Adrenal gland (tissue), 12 donors: ENCODE data around the gene ANGPT4. TPM values are rescaled to one million over a fixed set of nuclear protein-coding genes. Genes with fewer than 3 reads are reported as not detected.

ENCODE experiments used
- DNase-seq, 7 donors: peaks; one replicate each; pipeline ENCODE4 v3.0.0-alpha.2; 2019 to 2020
- H3K27ac ChIP-seq, 5 donors: fragments of 200-600 bp; sonication (generic) in 4 of 5; 1 replicate in 3 of 5; 2 replicates in 2 of 5; pipeline versions ENCODE4 v1.5.1 to v1.8.0; 2016 to 2020; ENCODE audit warnings: mild to moderate bottlenecking in 1 of 5
- H3K27me3 ChIP-seq: fragments of 200-600 bp; 2 replicates; pipeline ENCODE4 v1.8.0; 2021
- H3K36me3 ChIP-seq, 2 donors: fragments of 200-600 bp; replicated peaks in 1 of 2; 1 replicate in 1 of 2; 2 replicates in 1 of 2; pipeline versions ENCODE4 v1.5.1 to v1.8.0; 2018 to 2022
- H3K4me1 ChIP-seq, 2 donors: fragments of 200-600 bp; replicated peaks in 1 of 2; 1 replicate in 1 of 2; 2 replicates in 1 of 2; pipeline versions ENCODE4 v1.5.1 to v1.8.0; 2018 to 2021
- H3K4me3 ChIP-seq, 4 donors: fragments of 200-600 bp; sonication (generic) in 3 of 4; one replicate each; pipeline ENCODE4 v1.5.1; 2016 to 2018
- H3K9me3 ChIP-seq, 3 donors: fragments of 200-600 bp; sonication (generic) in 1 of 3; replicated peaks in 1 of 3; 1 replicate in 2 of 3; 2 replicates in 1 of 3; pipeline versions ENCODE4 v1.5.1 to v1.8.0; 2016 to 2021
- CTCF ChIP-seq, 6 experiments: fragments of 450-650 bp in 4 of 6; fragments of 200-600 bp in 2 of 6; sonication (generic) in 1 of 6; IDR thresholded peaks; 1 replicate in 5 of 6; 2 replicates in 1 of 6; pipeline versions ENCODE4 v1.5.1 to v1.8.0; 2016 to 2021; ENCODE audit warnings: antibody characterized with exemption in 6 of 6, mild to moderate bottlenecking in 2 of 6, moderate library complexity in 1 of 6
- POLR2A ChIP-seq, 2 donors: fragments of 450-650 bp; IDR thresholded peaks; one replicate each; pipeline ENCODE4 v1.6.1; 2017; ENCODE audit warnings: antibody characterized with exemption in 2 of 2, mild to moderate bottlenecking in 2 of 2, moderate library complexity in 1 of 2
- WGBS, 4 donors: extraction: QIAGEN DNeasy Blood & Tissue Kit in 2 of 4; methylation state at CpG; one replicate each; pipeline versions ENCODE4 v1.1.5 to v1.1.7; 2013 to 2017; 5-methylcytosine and 5-hydroxymethylcytosine counted together
- intact Hi-C, 2 donors: fragments of 100-400 bp; cut with DNase I; formaldehyde crosslinking; loops; one replicate each; pipeline versions ENCODE4 v1.14.1 to v1.15.0; 2022 to 2023
- polyA plus RNA-seq, 3 donors: library from polyadenylated mRNA; stranded (reverse); fragments of 200-250 nt in 2 of 3; fragments of 350-450 nt in 1 of 3; fragmentation: Illumina TruSeq in 1 of 3; extraction: RNeasy Lipid Tissue Mini Kit (QIAGEN cat#74804) in 1 of 3; gene quantifications; one replicate each; pipeline ENCODE4 v1.2.3, GENCODE V29; 2013 to 2014
- total RNA-seq, 9 donors: library from RNA; depleted of rRNA in 4 of 9; stranded (reverse); fragments of >200 nt in 4 of 9; fragments of 120-200 nt in 1 of 9; fragmentation: NEBNext Ultra II Directional in 1 of 9; extraction: Animal tissue kit (Norgen Biotek cat#: 25700) in 1 of 9; gene quantifications; one replicate each; pipeline versions ENCODE4 v1.1.0 to v1.2.4, GENCODE V29; 2013 to 2023
- donor health status: healthy with polysubstance abuse.
- donor health status: Bipolar disorder and iron deficiency.
- donor health status: DM: yes; HTN: yes; CAD: no.
- donor health status: DM: no; HTN: no; CAD: no.
- donor health status: DM: no; HTN: no; CAD: no.
- donor health status: DM: yes; HTN: yes; CAD: no.

ANGPT4 gene
- total and polyA plus RNA-seq, 12 donors: 0.06 to 1.0 (median 0.27) TPM; not detected in 1

- Histone ChIP-seq H3K36me3 (no peaks in the 10 kb centered on the region), H3K4me1 (peaks cover 16 to 50% of the 10 kb centered on the region in 2 donors), H3K9me3 (no peaks in the 10 kb centered on the region), H3K4me3 (no peak overlapping the region), H3K27ac (no peak overlapping the region), H3K27me3 (no peaks in the 10 kb centered on the region)
- WGBS, 4 donors: 94 to 100% (median 96%) methylated on average over 7 of the region's 7 CpGs
- intact Hi-C loops: no loop called here
- TF ChIP-seq POLR2A (IDR thresholded peaks at IDR 0.05) (no peak), CTCF (IDR thresholded peaks at IDR 0.05) (no peak)
- DNase-seq: no peak
Measured at GRCh38 chr20:840503-840857, 75.7 kb downstream of the ANGPT4 start.

DNA sequence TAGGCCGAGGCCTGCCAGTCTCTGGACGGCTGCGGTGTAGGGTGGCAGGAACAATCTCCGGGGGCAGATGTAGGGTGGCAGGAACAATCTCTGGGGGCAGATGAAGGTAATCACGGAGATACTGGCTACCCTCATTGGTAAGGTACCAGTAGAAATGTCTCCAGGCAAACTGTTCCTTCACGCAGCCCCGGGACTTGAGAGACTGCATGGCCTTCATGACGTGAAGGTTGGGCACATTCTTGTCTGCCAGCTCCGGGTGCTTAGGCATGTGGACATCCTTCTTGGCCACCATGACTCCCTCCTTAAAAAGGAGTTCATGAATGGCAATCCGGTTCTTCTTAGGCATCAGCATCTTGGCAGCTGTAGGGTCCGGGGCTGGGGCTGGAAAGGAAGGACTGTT is 76.5 kb downstream of the ANGPT4 start:
- no peak for DNase-seq
- Histone ChIP-seq H3K27me3 (no peaks in the 10 kb centered on the region), H3K27ac (no peak overlapping the region), H3K36me3 (no peaks in the 10 kb centered on the region), H3K9me3 (no peaks in the 10 kb centered on the region), H3K4me1 (peaks cover 19 to 50% of the 10 kb centered on the region in 2 donors), H3K4me3 (no peak overlapping the region)
- intact Hi-C loops: no loop called here
- 79 to 86% (median 83%) methylated on average over 8 to 11 of the region's 11 CpGs for WGBS, 4 donors
- TF ChIP-seq CTCF (IDR thresholded peaks at IDR 0.05) (no peak), POLR2A (IDR thresholded peaks at IDR 0.05) (no peak)

- TF ChIP-seq POLR2A (IDR thresholded peaks at IDR 0.05) (no peak), CTCF (IDR thresholded peaks at IDR 0.05) (no peak)
- DNase-seq: no peak
- intact Hi-C loops: no loop called here
- no peak overlapping the region for H3K27ac ChIP-seq
- H3K4me3 ChIP-seq: no peak overlapping the region
- no peaks in the 10 kb centered on the region for H3K36me3 ChIP-seq
- H3K27me3 ChIP-seq: no peaks in the 10 kb centered on the region
- 76 to 98% (median 91%) methylated on average over 5 of the region's 5 CpGs for whole genome bisulfite sequencing, 4 donors
- H3K9me3 ChIP-seq: no peaks in the 10 kb centered on the region
- H3K4me1 ChIP-seq: peaks cover 24 to 52% of the 10 kb centered on the region in 2 donors
Measured at GRCh38 chr20:839015-839414, 77.1 kb downstream of the ANGPT4 start.

DNA sequence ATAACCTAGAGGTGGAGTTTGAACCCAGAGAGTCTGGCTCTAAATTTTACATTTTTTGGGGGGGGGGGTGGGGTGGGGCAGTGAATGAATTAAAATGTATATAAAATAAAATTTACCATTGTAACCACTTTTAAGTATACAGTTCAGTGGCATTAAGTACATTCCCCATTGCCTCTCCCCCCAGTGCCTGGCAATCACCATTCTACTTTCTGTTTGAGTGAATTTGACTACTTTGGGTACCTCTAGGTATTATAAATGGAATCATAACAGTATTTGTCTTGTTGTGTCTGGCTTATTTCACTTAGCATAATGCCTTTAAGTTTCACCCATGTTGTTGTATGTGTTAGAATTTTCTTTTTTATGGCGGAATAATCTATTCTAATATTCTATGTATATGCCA is 79.9 kb downstream of the ANGPT4 start:
- H3K27ac ChIP-seq: peak overlapping the region in 2 of 5 donors; percentile 52 to 56
- H3K36me3 ChIP-seq: no peaks in the 10 kb centered on the region
- no peaks in the 10 kb centered on the region for H3K9me3 ChIP-seq
- no peak for DNase-seq
- intact Hi-C loops: no loop called here
- H3K4me1 ChIP-seq: peaks cover 26 to 39% of the 10 kb centered on the region in 2 donors
- H3K27me3 ChIP-seq: no peaks in the 10 kb centered on the region
- no peak for TF ChIP-seq CTCF (IDR thresholded peaks at IDR 0.05)
- TF ChIP-seq POLR2A (IDR thresholded peaks at IDR 0.05): no peak
- no peak overlapping the region for H3K4me3 ChIP-seq
- WGBS, 4 donors: 89 to 100% (median 96%) methylated on average over 1 of the region's 1 CpG
